ENCODE results near the gene PCNX2. TPM values are rescaled to one million over a fixed set of nuclear protein-coding genes. Genes with fewer than 3 reads are reported as not detected.

PCNX2 gene
- total and polyA plus RNA-seq, 7 donors: 1.8 to 13.8 (median 5.1) TPM

GRCh38 chr1:232991238-232991637, 304.3 kb downstream of the PCNX2 start:
- H3K36me3 ChIP-seq: no peaks in the 10 kb centered on the region
- no peak overlapping the region for H3K27ac ChIP-seq
- intact Hi-C loops (cut with DNase I): no loop called here
- no peaks in the 10 kb centered on the region for H3K4me1 ChIP-seq
- no peaks in the 10 kb centered on the region for H3K27me3 ChIP-seq
- no peak for TF ChIP-seq CTCF (IDR thresholded peaks at IDR 0.05)
- no peak for TF ChIP-seq POLR2AphosphoS5 (IDR thresholded peaks at IDR 0.05)
- TF ChIP-seq EP300 (IDR thresholded peaks at IDR 0.05): no peak
- no peak for TF ChIP-seq POLR2A (IDR thresholded peaks at IDR 0.05)
- H3K9me3 ChIP-seq: peaks cover 0 to 3% (median 0%) of the 10 kb centered on the region in 4 donors
- 87 to 88% methylated on average over 7 of the region's 7 CpGs for WGBS, 2 donors
- no peak overlapping the region for H3K4me3 ChIP-seq
- no peak for DNase-seq

- 87 to 89% methylated on average over 20 of the region's 20 CpGs for WGBS, 2 donors
- no peaks in the 10 kb centered on the region for H3K27me3 ChIP-seq
- no peak overlapping the region for H3K4me3 ChIP-seq
- H3K27ac ChIP-seq: no peak overlapping the region
- DNase-seq: no peak
- intact Hi-C loops (cut with DNase I): no loop called here
- TF ChIP-seq EP300 (IDR thresholded peaks at IDR 0.05): no peak
- no peak for TF ChIP-seq POLR2A (IDR thresholded peaks at IDR 0.05)
- no peak for TF ChIP-seq CTCF (IDR thresholded peaks at IDR 0.05)
- no peak for TF ChIP-seq POLR2AphosphoS5 (IDR thresholded peaks at IDR 0.05)
- H3K9me3 ChIP-seq: peaks cover 0 to 3% (median 0%) of the 10 kb centered on the region in 4 donors
- no peaks in the 10 kb centered on the region for H3K36me3 ChIP-seq
- H3K4me1 ChIP-seq: no peaks in the 10 kb centered on the region
Measured at GRCh38 chr1:232990176-232991128, 305.1 kb downstream of the PCNX2 start.

- H3K4me1 ChIP-seq: no peaks in the 10 kb centered on the region
- no peak overlapping the region for H3K4me3 ChIP-seq
- H3K27ac ChIP-seq: no peak overlapping the region
- H3K36me3 ChIP-seq: no peaks in the 10 kb centered on the region
- 86 to 88% methylated on average over 8 of the region's 8 CpGs for WGBS, 2 donors
- TF ChIP-seq EP300 (IDR thresholded peaks at IDR 0.05) (no peak), POLR2A (IDR thresholded peaks at IDR 0.05) (no peak), POLR2AphosphoS5 (IDR thresholded peaks at IDR 0.05) (no peak), CTCF (IDR thresholded peaks at IDR 0.05) (no peak)
- peaks cover 0 to 2% (median 0%) of the 10 kb centered on the region in 4 donors for H3K9me3 ChIP-seq
- no peaks in the 10 kb centered on the region for H3K27me3 ChIP-seq
- intact Hi-C loops (cut with DNase I): no loop called here
- peak; percentile 50 for DNase-seq
Measured at GRCh38 chr1:232988572-232989040, 306.9 kb downstream of the PCNX2 start.

- 85 to 93% methylated on average over 13 of the region's 13 CpGs for WGBS, 2 donors
Measured at GRCh38 chr1:232987774-232988140, 307.8 kb downstream of the PCNX2 start.

More at GRCh38 chr1:232987774-232988140, 307.8 kb downstream of the PCNX2 start:
- intact Hi-C loops (cut with DNase I): no loop called here
- Histone ChIP-seq H3K36me3 (no peaks in the 10 kb centered on the region), H3K9me3 (no peaks in the 10 kb centered on the region), H3K27me3 (no peaks in the 10 kb centered on the region), H3K27ac (no peak overlapping the region), H3K4me1 (no peaks in the 10 kb centered on the region), H3K4me3 (no peak overlapping the region)
- DNase-seq: peak; percentile 34
- TF ChIP-seq POLR2A (IDR thresholded peaks at IDR 0.05) (no peak), POLR2AphosphoS5 (IDR thresholded peaks at IDR 0.05) (no peak), CTCF (IDR thresholded peaks at IDR 0.05) (no peak), EP300 (IDR thresholded peaks at IDR 0.05) (no peak)

All from sigmoid colon (tissue), 7 donors.